Measurements from ENCODE around the gene POMGNT1. TPM values are rescaled to one million over a fixed set of nuclear protein-coding genes. Genes with fewer than 3 reads are reported as not detected.

POMGNT1 gene
- total and polyA plus RNA-seq, 10 donors: 21.6 to 59.5 (median 32.4) TPM

DNA sequence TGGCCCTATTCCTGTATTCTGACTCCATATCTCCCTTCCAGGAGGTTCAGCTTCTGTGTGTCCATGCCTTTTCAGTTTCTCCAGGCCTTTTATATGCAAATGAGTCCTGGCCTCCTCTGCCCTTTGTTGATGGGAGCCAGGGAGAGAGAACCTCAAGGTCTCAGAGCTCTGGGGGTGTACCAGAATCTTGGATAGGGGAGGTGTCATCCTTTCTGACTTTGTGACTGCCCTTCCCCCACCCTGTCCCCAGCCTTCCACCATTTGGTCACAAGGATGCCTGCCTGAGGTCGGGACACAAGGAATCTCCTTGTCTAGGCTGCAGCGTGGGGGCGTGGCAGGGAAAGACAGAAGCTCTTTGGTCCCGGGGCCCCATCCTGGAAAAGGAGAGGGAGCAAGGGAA is 23.5 kb upstream of the POMGNT1 start:
- Histone ChIP-seq H3K4me1 (peaks cover 0 to 9% (median 7%) of the 10 kb centered on the region in 6 donors), H3K36me3 (no peaks in the 10 kb centered on the region), H3K4me3 (no peak overlapping the region), H3K27me3 (replicated peaks in 1 of 7) (no peaks in the 10 kb centered on the region), H3K27ac (no peak overlapping the region), H3K9me3 (no peaks in the 10 kb centered on the region)
- WGBS, 5 donors: 57 to 88% (median 69%) methylated on average over 1 to 4 of the region's 4 CpGs
- TF ChIP-seq, protein P1, sequence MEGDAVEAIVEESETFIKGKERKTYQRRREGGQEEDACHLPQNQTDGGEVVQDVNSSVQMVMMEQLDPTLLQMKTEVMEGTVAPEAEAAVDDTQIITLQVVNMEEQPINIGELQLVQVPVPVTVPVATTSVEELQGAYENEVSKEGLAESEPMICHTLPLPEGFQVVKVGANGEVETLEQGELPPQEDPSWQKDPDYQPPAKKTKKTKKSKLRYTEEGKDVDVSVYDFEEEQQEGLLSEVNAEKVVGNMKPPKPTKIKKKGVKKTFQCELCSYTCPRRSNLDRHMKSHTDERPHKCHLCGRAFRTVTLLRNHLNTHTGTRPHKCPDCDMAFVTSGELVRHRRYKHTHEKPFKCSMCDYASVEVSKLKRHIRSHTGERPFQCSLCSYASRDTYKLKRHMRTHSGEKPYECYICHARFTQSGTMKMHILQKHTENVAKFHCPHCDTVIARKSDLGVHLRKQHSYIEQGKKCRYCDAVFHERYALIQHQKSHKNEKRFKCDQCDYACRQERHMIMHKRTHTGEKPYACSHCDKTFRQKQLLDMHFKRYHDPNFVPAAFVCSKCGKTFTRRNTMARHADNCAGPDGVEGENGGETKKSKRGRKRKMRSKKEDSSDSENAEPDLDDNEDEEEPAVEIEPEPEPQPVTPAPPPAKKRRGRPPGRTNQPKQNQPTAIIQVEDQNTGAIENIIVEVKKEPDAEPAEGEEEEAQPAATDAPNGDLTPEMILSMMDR (IDR thresholded peaks at IDR 0.05 in 8 of 11, conservative IDR thresholded peaks at IDR 0.05 in 3 of 11): no peak
- no peak for TF ChIP-seq POLR2AphosphoS5 (IDR thresholded peaks at IDR 0.05)
- TF ChIP-seq POLR2A (IDR thresholded peaks at IDR 0.05): no peak
- intact Hi-C loops (cut with DNase I; ENCODE audit: low total_unique reads): loop anchor here (5.0 kb wide), 1 partner anchor 184 kb away; no protein-coding TSS in a partner anchor
- no peak for DNase-seq

DNA sequence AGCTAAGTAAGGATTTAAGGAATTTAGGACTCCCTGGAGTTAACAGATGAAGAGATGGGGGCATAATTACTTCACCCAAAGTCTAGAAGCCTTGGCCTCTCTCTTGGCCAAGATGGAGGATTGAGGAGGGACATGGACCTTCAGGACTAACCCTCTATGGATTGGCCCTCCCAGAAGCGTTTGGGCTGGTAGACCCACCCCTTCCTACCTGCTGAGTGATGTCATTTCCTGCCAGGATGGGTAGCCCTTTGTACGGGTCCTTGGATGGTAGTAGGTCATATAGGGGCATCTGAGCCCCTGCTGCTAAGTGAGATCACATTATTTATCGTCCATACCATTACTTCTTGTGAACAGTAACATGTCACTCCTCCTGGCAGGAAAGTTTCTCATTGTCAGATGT is 22.6 kb upstream of the POMGNT1 start:
- 66 to 80% (median 72%) methylated on average over 2 to 3 of the region's 3 CpGs for WGBS, 5 donors
- Histone ChIP-seq H3K36me3 (no peaks in the 10 kb centered on the region), H3K4me3 (no peak overlapping the region), H3K27ac (no peak overlapping the region), H3K4me1 (peaks cover 0 to 9% (median 7%) of the 10 kb centered on the region in 6 donors), H3K27me3 (replicated peaks in 1 of 7) (no peaks in the 10 kb centered on the region), H3K9me3 (no peaks in the 10 kb centered on the region)
- no peak for DNase-seq
- intact Hi-C loops (cut with DNase I; ENCODE audit: low total_unique reads): loop anchor here (5.0 kb wide), 1 partner anchor 184 kb away; no protein-coding TSS in a partner anchor
- TF ChIP-seq POLR2A (IDR thresholded peaks at IDR 0.05): no peak
- TF ChIP-seq, protein P1 (IDR thresholded peaks at IDR 0.05 in 8 of 11, conservative IDR thresholded peaks at IDR 0.05 in 3 of 11): no peak

DNA sequence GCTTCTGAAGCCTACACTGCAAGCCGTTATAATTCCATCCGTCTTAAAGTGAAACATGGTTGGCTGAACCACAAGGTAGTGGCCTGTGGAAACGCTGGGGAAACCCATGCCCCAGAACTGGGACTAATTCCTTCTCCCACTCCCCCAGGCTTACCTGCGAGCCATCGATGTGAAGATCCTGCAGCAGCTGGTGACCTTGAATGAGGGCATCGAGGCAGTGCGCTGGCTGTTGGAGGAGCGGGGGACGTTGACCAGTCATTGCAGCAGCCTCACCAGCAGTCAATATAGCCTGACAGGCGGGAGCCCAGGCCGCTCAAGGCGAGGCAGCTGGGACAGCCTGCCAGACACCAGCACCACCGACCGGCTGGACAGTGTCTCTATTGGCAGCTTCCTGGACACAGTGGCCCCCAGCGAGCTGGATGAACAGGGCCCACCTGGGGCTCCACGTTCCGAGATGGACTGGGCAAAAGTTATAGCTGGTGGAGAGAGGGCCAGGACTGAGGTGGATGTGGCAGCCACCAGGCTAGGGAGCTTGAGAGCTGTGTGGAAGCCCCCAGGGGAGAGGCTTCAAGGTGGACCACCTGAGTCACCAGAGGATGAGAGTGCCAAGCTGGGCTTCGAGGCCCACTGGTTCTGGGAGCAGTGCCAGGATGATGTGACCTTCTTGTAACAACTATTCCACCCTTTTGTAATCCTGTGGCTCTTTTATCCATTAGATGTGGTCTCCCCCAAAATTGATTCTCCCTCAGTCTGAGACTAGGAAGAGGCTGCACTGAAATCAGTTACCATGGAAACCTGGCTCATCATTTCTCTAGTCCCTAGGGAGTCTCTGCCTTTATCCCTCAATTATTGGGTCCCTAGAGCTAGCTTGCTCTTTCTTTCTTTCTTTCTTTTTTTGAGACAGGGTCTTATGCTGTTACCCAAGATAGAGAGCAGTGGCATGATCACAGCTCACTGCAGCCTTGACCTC is 21.6 kb upstream of the POMGNT1 start:
- Histone ChIP-seq H3K4me3 (no peak overlapping the region), H3K4me1 (peaks cover 0 to 9% (median 7%) of the 10 kb centered on the region in 6 donors), H3K36me3 (no peaks in the 10 kb centered on the region), H3K27ac (no peak overlapping the region), H3K9me3 (no peaks in the 10 kb centered on the region), H3K27me3 (replicated peaks in 1 of 7) (no peaks in the 10 kb centered on the region)
- 81 to 92% (median 86%) methylated on average over 10 to 18 of the region's 18 CpGs for WGBS, 5 donors
- intact Hi-C loops (cut with DNase I; ENCODE audit: low total_unique reads): loop anchor here (5.0 kb wide), 1 partner anchor 183 kb away; no protein-coding TSS in a partner anchor
- DNase-seq: peak; percentile 66
- TF ChIP-seq POLR2AphosphoS5 (IDR thresholded peaks at IDR 0.05) (no peak), POLR2A (IDR thresholded peaks at IDR 0.05) (no peak)
- TF ChIP-seq, protein P1 (IDR thresholded peaks at IDR 0.05 in 8 of 11, conservative IDR thresholded peaks at IDR 0.05 in 3 of 11): no peak

DNA sequence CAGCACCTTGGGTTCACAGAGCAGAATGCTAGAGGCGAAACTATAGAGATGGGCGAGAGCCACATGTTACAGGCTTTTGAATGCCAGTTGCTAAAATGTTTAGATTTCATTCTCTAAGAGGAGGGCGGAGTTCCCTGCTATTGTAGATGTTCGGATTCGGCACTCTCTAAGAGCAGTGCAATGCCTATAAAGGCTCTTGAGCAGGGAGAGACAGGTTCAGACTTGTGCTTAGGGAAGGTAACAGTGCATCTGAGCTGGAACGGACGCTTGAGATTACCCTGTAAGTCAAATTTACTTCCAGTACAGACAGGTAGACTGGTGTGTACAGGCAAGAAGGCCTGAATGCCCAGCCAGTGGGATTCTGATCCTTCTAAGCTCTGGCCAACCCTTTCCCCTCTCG is 20.2 kb upstream of the POMGNT1 start:
- WGBS, 5 donors: 81 to 93% (median 91%) methylated on average over 8 of the region's 8 CpGs
- TF ChIP-seq, protein P1 (IDR thresholded peaks at IDR 0.05 in 8 of 11, conservative IDR thresholded peaks at IDR 0.05 in 3 of 11): no peak
- no peak for TF ChIP-seq POLR2A (IDR thresholded peaks at IDR 0.05)
- TF ChIP-seq POLR2AphosphoS5 (IDR thresholded peaks at IDR 0.05): no peak
- peaks cover 0 to 4% (median 3%) of the 10 kb centered on the region in 6 donors for H3K4me1 ChIP-seq
- intact Hi-C loops (cut with DNase I; ENCODE audit: low total_unique reads): no loop called here
- H3K4me3 ChIP-seq: no peak overlapping the region
- H3K36me3 ChIP-seq: no peaks in the 10 kb centered on the region
- H3K27ac ChIP-seq: no peak overlapping the region
- H3K27me3 ChIP-seq (replicated peaks in 1 of 7): no peaks in the 10 kb centered on the region
- DNase-seq: no peak
- no peaks in the 10 kb centered on the region for H3K9me3 ChIP-seq
